Measurements from ENCODE around the gene HELT. TPM values are rescaled to one million over a fixed set of nuclear protein-coding genes. Genes with fewer than 3 reads are reported as not detected.
"Not testable (repeated sequence)": the region's sequence is repeated elsewhere in the genome, so short reads cannot be mapped to it uniquely, and the experiment has no call there.

Gene HELT
- total and polyA plus RNA-seq, 2 donors (not counting 1 experiment from before 2014, with no cell fraction given) = not detected

DNA sequence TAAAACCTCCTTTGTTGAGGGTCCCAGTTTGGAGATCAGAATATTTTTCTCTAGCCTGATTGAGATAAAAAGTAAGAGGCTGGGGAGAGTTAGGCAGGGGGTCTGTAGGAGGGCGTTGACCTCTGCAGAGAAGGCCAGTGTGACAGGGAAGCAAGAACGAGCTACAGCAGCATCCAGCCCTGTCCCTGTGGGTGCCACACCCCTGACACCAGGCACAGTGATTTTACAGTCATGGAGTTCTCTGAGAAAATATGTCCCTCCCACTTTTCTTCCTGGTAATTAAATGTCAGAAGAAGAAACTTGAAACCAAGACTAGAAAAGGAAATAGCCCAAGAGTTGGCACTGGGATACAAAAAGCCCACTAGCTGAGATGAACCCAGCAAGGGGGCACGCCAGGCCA lies 25.0 kb upstream of the HELT start:
- Histone ChIP-seq H2AFZ (ENCODE audit: low read length) (no peak overlapping the region), H3K27me3 (ENCODE audit: control insufficient read depth, insufficient read depth, low read length) (no peaks in the 10 kb centered on the region), H3K4me3 (replicated peaks in 1 of 4; ENCODE audit: control extremely low read depth in 1 of 4, insufficient read depth in 1 of 4, low read depth in 3 of 4, low read length in 4 of 4) (no peak overlapping the region), H3K27ac (ENCODE audit: insufficient read depth, low read length) (no peak overlapping the region), H3K36me3 (ENCODE audit: control insufficient read depth, insufficient read depth, low read length) (no peaks in the 10 kb centered on the region), H3K4me1 (ENCODE audit: control insufficient read depth, extremely low read depth, insufficient read depth, low read length) (no peaks in the 10 kb centered on the region), H4K20me1 (ENCODE audit: control insufficient read depth, extremely low read depth, insufficient read depth, low read length) (no peaks in the 10 kb centered on the region), H3K4me2 (ENCODE audit: extremely low read depth, insufficient read depth, low read length) (no peak overlapping the region), H3K79me2 (ENCODE audit: control insufficient read depth, insufficient read depth, low read length) (no peaks in the 10 kb centered on the region), H3K9me3 (ENCODE audit: control insufficient read depth, insufficient read depth, low read depth, low read length) (no peaks in the 10 kb centered on the region), H3K9ac (ENCODE audit: insufficient read depth, low read length) (no peak overlapping the region)
- no peak for DNase-seq (ENCODE audit: low read depth in 2 of 2)
- TF ChIP-seq, protein P1, sequence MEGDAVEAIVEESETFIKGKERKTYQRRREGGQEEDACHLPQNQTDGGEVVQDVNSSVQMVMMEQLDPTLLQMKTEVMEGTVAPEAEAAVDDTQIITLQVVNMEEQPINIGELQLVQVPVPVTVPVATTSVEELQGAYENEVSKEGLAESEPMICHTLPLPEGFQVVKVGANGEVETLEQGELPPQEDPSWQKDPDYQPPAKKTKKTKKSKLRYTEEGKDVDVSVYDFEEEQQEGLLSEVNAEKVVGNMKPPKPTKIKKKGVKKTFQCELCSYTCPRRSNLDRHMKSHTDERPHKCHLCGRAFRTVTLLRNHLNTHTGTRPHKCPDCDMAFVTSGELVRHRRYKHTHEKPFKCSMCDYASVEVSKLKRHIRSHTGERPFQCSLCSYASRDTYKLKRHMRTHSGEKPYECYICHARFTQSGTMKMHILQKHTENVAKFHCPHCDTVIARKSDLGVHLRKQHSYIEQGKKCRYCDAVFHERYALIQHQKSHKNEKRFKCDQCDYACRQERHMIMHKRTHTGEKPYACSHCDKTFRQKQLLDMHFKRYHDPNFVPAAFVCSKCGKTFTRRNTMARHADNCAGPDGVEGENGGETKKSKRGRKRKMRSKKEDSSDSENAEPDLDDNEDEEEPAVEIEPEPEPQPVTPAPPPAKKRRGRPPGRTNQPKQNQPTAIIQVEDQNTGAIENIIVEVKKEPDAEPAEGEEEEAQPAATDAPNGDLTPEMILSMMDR (conservative IDR thresholded peaks at IDR 0.05 in 1 of 2, IDR thresholded peaks at IDR 0.05 in 1 of 2; ENCODE audit: low read depth in 1 of 2, low read length in 2 of 2) = no peak
- TF ChIP-seq EZH2 (IDR thresholded peaks at IDR 0.05; ENCODE audit: low read length, missing control alignments) = no peak

DNA sequence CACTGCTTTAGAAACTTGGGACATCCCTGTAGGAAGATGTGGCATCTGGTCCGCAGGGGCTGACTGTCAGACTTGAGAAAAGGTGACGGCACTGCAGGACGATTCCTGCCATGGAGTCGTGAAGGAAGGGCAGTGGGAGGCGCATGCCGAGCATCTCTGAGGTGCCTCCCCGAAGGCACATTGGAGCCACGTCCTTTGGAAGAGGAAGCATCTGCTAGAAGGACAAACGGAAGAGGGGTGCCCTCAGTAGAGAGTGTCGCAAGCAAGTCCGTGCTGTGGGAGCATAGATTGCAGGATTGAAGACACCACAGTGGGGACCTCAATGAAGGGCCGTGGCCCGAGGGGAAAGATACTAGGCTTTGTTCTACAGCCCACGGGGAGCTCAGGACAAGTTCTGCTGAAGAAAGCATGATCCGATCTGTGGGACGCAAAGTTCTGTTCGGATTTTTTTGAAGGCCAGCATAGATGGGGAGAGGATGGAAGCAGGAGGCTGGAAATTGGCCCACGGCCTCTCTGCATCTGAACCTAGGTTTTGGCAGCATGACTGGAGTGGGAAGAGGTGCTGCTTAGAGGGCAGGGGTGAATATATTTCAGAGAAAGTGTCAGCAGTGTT lies 24.2 kb upstream of the HELT start:
- Histone ChIP-seq H3K79me2 (ENCODE audit: control insufficient read depth, insufficient read depth, low read length) (no peaks in the 10 kb centered on the region), H3K4me1 (ENCODE audit: control insufficient read depth, extremely low read depth, insufficient read depth, low read length) (no peaks in the 10 kb centered on the region)

GRCh38 chr4:184994623-184995010 lies 23.7 kb upstream of the HELT start:
- H3K27me3 ChIP-seq (ENCODE audit: control insufficient read depth, insufficient read depth, low read length) = no peaks in the 10 kb centered on the region
- DNase-seq (ENCODE audit: low read depth in 2 of 2) = no peak
- no peak overlapping the region for H3K27ac ChIP-seq (ENCODE audit: insufficient read depth, low read length)
- no peak overlapping the region for H3K9ac ChIP-seq (ENCODE audit: insufficient read depth, low read length)
- H3K4me3 ChIP-seq (replicated peaks in 1 of 4; ENCODE audit: control extremely low read depth in 1 of 4, insufficient read depth in 1 of 4, low read depth in 3 of 4, low read length in 4 of 4) = no peak overlapping the region
- no peaks in the 10 kb centered on the region for H3K79me2 ChIP-seq (ENCODE audit: control insufficient read depth, insufficient read depth, low read length)
- TF ChIP-seq, protein P1 (conservative IDR thresholded peaks at IDR 0.05 in 1 of 2, IDR thresholded peaks at IDR 0.05 in 1 of 2; ENCODE audit: low read depth in 1 of 2, low read length in 2 of 2) = no peak
- no peak for TF ChIP-seq EZH2 (IDR thresholded peaks at IDR 0.05; ENCODE audit: low read length, missing control alignments)
- H4K20me1 ChIP-seq (ENCODE audit: control insufficient read depth, extremely low read depth, insufficient read depth, low read length) = no peaks in the 10 kb centered on the region
- H3K36me3 ChIP-seq (ENCODE audit: control insufficient read depth, insufficient read depth, low read length) = no peaks in the 10 kb centered on the region
- H3K4me2 ChIP-seq (ENCODE audit: extremely low read depth, insufficient read depth, low read length) = no peak overlapping the region
- H2AFZ ChIP-seq (ENCODE audit: low read length) = no peak overlapping the region
- no peaks in the 10 kb centered on the region for H3K9me3 ChIP-seq (ENCODE audit: control insufficient read depth, insufficient read depth, low read depth, low read length)
- H3K4me1 ChIP-seq (ENCODE audit: control insufficient read depth, extremely low read depth, insufficient read depth, low read length) = no peaks in the 10 kb centered on the region

More for the DNA sequence above, 24.2 kb upstream of the HELT start:
- Histone ChIP-seq H3K9ac (ENCODE audit: insufficient read depth, low read length) (no peak overlapping the region), H2AFZ (ENCODE audit: low read length) (no peak overlapping the region), H3K27ac (ENCODE audit: insufficient read depth, low read length) (no peak overlapping the region), H3K4me3 (replicated peaks in 1 of 4; ENCODE audit: control extremely low read depth in 1 of 4, insufficient read depth in 1 of 4, low read depth in 3 of 4, low read length in 4 of 4) (no peak overlapping the region), H3K4me2 (ENCODE audit: extremely low read depth, insufficient read depth, low read length) (no peak overlapping the region), H3K36me3 (ENCODE audit: control insufficient read depth, insufficient read depth, low read length) (no peaks in the 10 kb centered on the region), H4K20me1 (ENCODE audit: control insufficient read depth, extremely low read depth, insufficient read depth, low read length) (no peaks in the 10 kb centered on the region), H3K27me3 (ENCODE audit: control insufficient read depth, insufficient read depth, low read length) (no peaks in the 10 kb centered on the region), H3K9me3 (ENCODE audit: control insufficient read depth, insufficient read depth, low read depth, low read length) (no peaks in the 10 kb centered on the region)
- no peak for TF ChIP-seq EZH2 (IDR thresholded peaks at IDR 0.05; ENCODE audit: low read length, missing control alignments)
- TF ChIP-seq, protein P1 (conservative IDR thresholded peaks at IDR 0.05 in 1 of 2, IDR thresholded peaks at IDR 0.05 in 1 of 2; ENCODE audit: low read depth in 1 of 2, low read length in 2 of 2) = no peak
- no peak for DNase-seq (ENCODE audit: low read depth in 2 of 2)

GRCh38 chr4:184997656-184998055 lies 20.6 kb upstream of the HELT start:
- H3K36me3 ChIP-seq (ENCODE audit: control insufficient read depth, insufficient read depth, low read length); H4K20me1 ChIP-seq (ENCODE audit: control insufficient read depth, extremely low read depth, insufficient read depth, low read length); H3K27ac ChIP-seq (ENCODE audit: insufficient read depth, low read length); H3K27me3 ChIP-seq (ENCODE audit: control insufficient read depth, insufficient read depth, low read length); H3K4me1 ChIP-seq (ENCODE audit: control insufficient read depth, extremely low read depth, insufficient read depth, low read length); H3K79me2 ChIP-seq (ENCODE audit: control insufficient read depth, insufficient read depth, low read length); H3K9me3 ChIP-seq (ENCODE audit: control insufficient read depth, insufficient read depth, low read depth, low read length); DNase-seq (ENCODE audit: low read depth in 2 of 2); H3K4me3 ChIP-seq (replicated peaks in 1 of 4; ENCODE audit: control extremely low read depth in 1 of 4, insufficient read depth in 1 of 4, low read depth in 3 of 4, low read length in 4 of 4); H3K9ac ChIP-seq (ENCODE audit: insufficient read depth, low read length); H3K4me2 ChIP-seq (ENCODE audit: extremely low read depth, insufficient read depth, low read length); H2AFZ ChIP-seq (ENCODE audit: low read length): not testable (repeated sequence)
